NCI-H748 (cell line): ENCODE results near the gene GPRC5C.
A peak's percentile ranks its signal among the peaks of the same experiment; 100 is the strongest.
"Not testable (repeated sequence)": the region's sequence is repeated elsewhere in the genome, so short reads cannot be mapped to it uniquely, and the experiment has no call there.

Source experiments
- DNase-seq: peaks from one replicate; lab custom pipeline; 2025; ENCODE audit not compliant: unreplicated experiment; lab: John Stamatoyannopoulos, UW

Gene GPRC5C

GRCh38 chr17:74404789-74405188 lies 27.1 kb upstream of the GPRC5C start:
- no peak for DNase-seq

GRCh38 chr17:74405311-74405710 lies 26.6 kb upstream of the GPRC5C start:
- not testable (repeated sequence) for DNase-seq

- no peak for DNase-seq
These were observed 24.5 kb upstream of the GPRC5C start for GRCh38 chr17:74407384-74407783.

GRCh38 chr17:74408262-74408661 lies 23.6 kb upstream of the GPRC5C start:
- peak; percentile 52 for DNase-seq

GRCh38 chr17:74408815-74409214 lies 23.1 kb upstream of the GPRC5C start:
- DNase-seq, result peak; percentile 92

GRCh38 chr17:74410001-74410443 lies 21.9 kb upstream of the GPRC5C start:
- no peak for DNase-seq

GRCh38 chr17:74412581-74412980 lies 19.3 kb upstream of the GPRC5C start:
- DNase-seq, result no peak

GRCh38 chr17:74413491-74413890 lies 18.4 kb upstream of the GPRC5C start:
- DNase-seq, result no peak

GRCh38 chr17:74414510-74414909 lies 17.4 kb upstream of the GPRC5C start:
- no peak for DNase-seq

- DNase-seq, result no peak
These were observed 16.1 kb upstream of the GPRC5C start for GRCh38 chr17:74415608-74416396.

GRCh38 chr17:74417178-74418045 lies 14.5 kb upstream of the GPRC5C start:
- DNase-seq, result no peak

GRCh38 chr17:74419928-74420411 lies 11.9 kb upstream of the GPRC5C start:
- DNase-seq, result no peak

- no peak for DNase-seq
These were observed 7.8 kb upstream of the GPRC5C start for GRCh38 chr17:74424117-74424516.

GRCh38 chr17:74424657-74425056 lies 7.2 kb upstream of the GPRC5C start:
- no peak for DNase-seq

- DNase-seq, result no peak
These were observed 5.3 kb upstream of the GPRC5C start for GRCh38 chr17:74426551-74427047.

- DNase-seq, result no peak
These were observed 4.7 kb upstream of the GPRC5C start for GRCh38 chr17:74427048-74427762.

- DNase-seq, result no peak
These were observed 4.1 kb upstream of the GPRC5C start for GRCh38 chr17:74427763-74428153.

GRCh38 chr17:74429604-74430384 lies 2.1 kb upstream of the GPRC5C start:
- DNase-seq, result no peak

- no peak for DNase-seq
These were observed 1.5 kb upstream of the GPRC5C start for GRCh38 chr17:74430385-74430705.
